Measurements from ENCODE around the gene AP1M1.

GRCh38 chr19:16244091-16244490 is 46.4 kb downstream of the AP1M1 start:
- TF ChIP-seq CTCF (conservative IDR thresholded peaks at IDR 0.05; ENCODE audit: low read depth, low read length) (no peak), POLR2A (IDR thresholded peaks at IDR 0.05; ENCODE audit: low read depth, low read length) (no peak)

All from IMR-90 (cell line).